Activated CD8-positive, alpha-beta T cell treated with anti-CD3 and anti-CD28 coated beads for 36 hours (primary cell): ENCODE results near the gene ARL13B. TPM values are rescaled to one million over a fixed set of nuclear protein-coding genes. Genes with fewer than 3 reads are reported as not detected.
A peak's percentile ranks its signal among the peaks of the same experiment; 100 is the strongest.
"Not testable (repeated sequence)": the region's sequence is repeated elsewhere in the genome, so short reads cannot be mapped to it uniquely, and the experiment has no call there.

Source experiments
- ATAC-seq: fragments of 200-7000 bp; cut with Tn5 transposase; one replicate; pipeline ENCODE4 v1.10.0; 2021; ENCODE audit warnings: mild to moderate bottlenecking, moderate library complexity
- CTCF ChIA-PET: fragments of 350-600 bp; sonication (Branson Sonifier 250); formaldehyde crosslinking; loops from one replicate; lab custom pipeline; 2021; ENCODE audit warnings: antibody characterized with exemption; lab: Charles Lee
- POLR2A ChIA-PET: fragments of 350-600 bp; sonication (Branson Sonifier 250); formaldehyde crosslinking; loops from one replicate; lab custom pipeline; 2021; ENCODE audit warnings: antibody characterized with exemption; lab: Charles Lee
- DNase-seq: peaks from one replicate; pipeline ENCODE4 v3.0.0-alpha.2; 2020
- H3K27ac Mint-ChIP-seq: one replicate; pipeline ENCODE4 v1.8.0; 2021; ENCODE audit warnings: mild to moderate bottlenecking, mixed read lengths
- H3K27me3 Mint-ChIP-seq: one replicate; pipeline ENCODE4 v1.8.0; 2021; ENCODE audit warnings: mixed read lengths
- H3K36me3 Mint-ChIP-seq: one replicate; pipeline ENCODE4 v1.8.0; 2021; ENCODE audit warnings: low read depth, mixed read lengths
- H3K4me1 Mint-ChIP-seq: one replicate; pipeline ENCODE4 v1.8.0; 2021; ENCODE audit warnings: low read depth, mixed read lengths
- H3K4me3 Mint-ChIP-seq: one replicate; pipeline ENCODE4 v1.8.0; 2021; ENCODE audit warnings: mild to moderate bottlenecking, moderate library complexity, mixed read lengths
- H3K9me3 Mint-ChIP-seq: one replicate; pipeline ENCODE4 v1.8.0; 2021; ENCODE audit warnings: mixed read lengths
- CTCF ChIP-seq: fragments of 200-600 bp; IDR thresholded peaks from one replicate; pipeline ENCODE4 v1.8.0; 2022; ENCODE audit warnings: antibody characterized with exemption, mild to moderate bottlenecking
- intact Hi-C: fragments of 100-400 bp; cut with micrococcal nuclease; formaldehyde crosslinking; loops from one replicate; pipeline ENCODE4 v1.10.0; 2022
- total RNA-seq, 2 experiments: library from RNA; stranded (reverse); gene quantifications; one replicate each; pipeline ENCODE4 v1.2.3, GENCODE V29; 2021

The ARL13B gene
- total RNA-seq, 2 experiments from 2014 or later, result 8.0 to 10.0 TPM

DNA sequence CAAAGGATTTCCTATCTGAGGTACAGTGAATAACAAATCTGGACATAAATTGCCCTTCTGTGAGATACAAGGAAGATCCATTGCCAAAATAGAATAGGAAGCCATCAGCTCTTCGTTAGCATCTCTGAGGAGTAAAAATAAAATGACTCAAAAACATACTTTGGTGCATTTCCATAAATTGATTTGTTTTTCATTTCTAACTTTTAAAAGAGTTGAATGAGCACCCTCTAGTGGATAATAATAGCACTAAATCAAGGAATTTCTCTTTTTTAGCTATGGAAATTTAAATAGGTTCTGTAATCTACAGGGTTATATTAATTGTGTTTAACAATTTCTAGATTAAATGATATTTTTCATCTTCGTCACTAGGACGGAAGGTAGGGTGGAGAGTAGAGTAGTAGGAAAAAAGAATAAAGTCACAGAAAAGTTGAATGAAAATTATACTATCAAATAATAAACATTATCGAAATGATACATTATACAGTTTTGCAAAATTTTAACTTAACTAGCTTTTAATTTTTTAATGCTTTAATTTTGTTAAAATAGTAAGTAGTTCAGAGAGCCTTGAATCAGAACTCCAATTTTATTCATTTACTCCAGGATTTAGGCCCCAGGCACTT lies 89.3 kb downstream of the ARL13B start:
- H3K36me3 Mint-ChIP-seq, result peaks cover 51% of the 10 kb centered on the region
- intact Hi-C loops, result loop anchor here (1.0 kb wide), 1 partner anchor 65 kb away; no protein-coding TSS in a partner anchor
- no peak for ATAC-seq
- H3K27ac Mint-ChIP-seq, result peak overlapping the region; percentile 7
- peaks cover 78% of the 10 kb centered on the region for H3K4me1 Mint-ChIP-seq
- no peak for DNase-seq
- H3K27me3 Mint-ChIP-seq, result no peaks in the 10 kb centered on the region
- peaks cover 2% of the 10 kb centered on the region for H3K9me3 Mint-ChIP-seq
- no peak overlapping the region for H3K4me3 Mint-ChIP-seq
- POLR2A ChIA-PET, result interaction anchor here (1.2 to 1.4 kb wide), 2 partner anchors 26 to 56 kb away, joined by 3 read pairs; no protein-coding TSS in a partner anchor
- CTCF ChIA-PET, result interaction anchor here (0.6 to 11.1 kb wide), 22 partner anchors 9 to 98 kb away, joined by 3 to 99 read pairs (median 4); partner anchors contain the start of gene ARL13B
- peak; percentile 64 for TF ChIP-seq CTCF

DNA sequence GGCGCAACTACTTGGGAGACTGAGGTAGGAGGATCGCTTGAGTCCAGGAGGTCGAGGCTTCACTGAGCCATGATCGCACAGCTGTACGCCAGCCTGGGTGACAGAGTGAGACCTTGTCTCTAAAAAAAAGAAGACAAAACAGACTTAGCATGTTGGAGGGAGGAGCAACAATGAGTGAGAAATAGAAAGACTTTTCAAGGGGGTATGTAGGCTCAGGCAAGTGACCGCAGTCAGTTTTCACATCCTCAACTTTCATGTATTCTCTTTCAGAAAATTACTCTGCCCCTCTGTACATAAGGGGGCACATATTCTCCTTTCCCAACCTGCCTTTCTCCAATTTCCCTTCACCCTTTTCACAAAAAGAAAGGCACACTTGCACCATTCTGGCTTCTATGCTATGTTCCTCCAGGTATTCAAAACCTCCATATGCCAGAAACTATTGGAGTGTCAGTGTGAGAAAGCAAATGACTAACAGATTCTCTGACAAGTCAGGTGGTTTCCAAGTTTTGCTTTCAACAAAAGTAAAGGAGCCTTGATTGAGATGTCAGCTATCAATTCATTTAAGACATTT lies 90.5 kb downstream of the ARL13B start:
- no peak for DNase-seq
- H3K4me1 Mint-ChIP-seq, result peaks cover 74% of the 10 kb centered on the region
- no peaks in the 10 kb centered on the region for H3K27me3 Mint-ChIP-seq
- peaks cover 53% of the 10 kb centered on the region for H3K36me3 Mint-ChIP-seq
- CTCF ChIA-PET, result interaction anchor here (1.1 to 11.1 kb wide), 14 partner anchors 8 to 90 kb away, joined by 3 to 99 read pairs (median 6); partner anchors contain the start of gene ARL13B
- intact Hi-C loops, result no loop called here
- POLR2A ChIA-PET, result interaction anchor here (0.6 to 1.4 kb wide), 4 partner anchors 25 to 162 kb away, joined by 3 read pairs; no protein-coding TSS in a partner anchor
- peak overlapping the region; percentile 57 for H3K27ac Mint-ChIP-seq
- no peak overlapping the region for H3K4me3 Mint-ChIP-seq
- peaks cover 2% of the 10 kb centered on the region for H3K9me3 Mint-ChIP-seq
- ATAC-seq, result peak; percentile 34
- TF ChIP-seq CTCF, result no peak

DNA sequence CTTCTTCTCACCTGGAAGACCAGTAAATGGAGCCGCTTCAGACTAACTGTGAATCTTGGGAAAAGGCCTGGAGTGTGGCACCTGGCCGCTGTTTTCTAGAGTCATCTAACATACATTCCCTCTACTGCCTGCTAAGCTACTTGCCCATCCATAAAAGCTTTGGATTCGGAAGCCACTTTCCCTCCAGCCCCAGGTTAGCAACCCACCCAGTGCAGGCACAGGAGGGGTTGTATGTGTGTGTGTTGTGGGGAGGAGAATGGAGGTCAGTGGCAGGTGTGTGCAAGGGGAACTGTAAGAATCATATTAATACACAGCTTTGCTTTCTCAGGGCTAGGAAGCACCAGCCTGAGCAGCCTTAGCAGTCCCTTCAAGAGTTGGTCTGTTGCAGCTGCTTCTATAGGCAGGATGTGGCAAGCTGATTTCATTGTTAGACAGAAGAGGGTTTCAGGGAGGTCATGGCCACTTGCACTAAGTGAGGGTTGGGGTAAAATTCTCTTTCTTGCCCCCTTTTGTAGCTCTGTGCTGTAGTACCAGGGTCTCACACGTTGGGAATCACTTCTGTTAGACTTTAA lies 91.8 kb downstream of the ARL13B start:
- Mint-ChIP-seq H3K36me3 (peaks cover 58% of the 10 kb centered on the region), H3K27me3 (no peaks in the 10 kb centered on the region), H3K27ac (peak overlapping the region; percentile 4), H3K9me3 (peaks cover 2% of the 10 kb centered on the region), H3K4me3 (no peak overlapping the region), H3K4me1 (peaks cover 66% of the 10 kb centered on the region)
- CTCF ChIA-PET, result interaction anchor here (1.3 to 11.1 kb wide), 2 partner anchors 58 to 71 kb away, joined by 3 to 99 read pairs; no protein-coding TSS in a partner anchor
- DNase-seq (peak; percentile 9), ATAC-seq (peak; percentile 81)
- POLR2A ChIA-PET, result interaction anchor here (1.3 to 1.4 kb wide), 2 partner anchors 9 to 15 kb away, joined by 3 to 4 read pairs; partner anchors contain the start of genes DHFR2 and NSUN3
- TF ChIP-seq CTCF, result no peak
- intact Hi-C loops, result no loop called here

GRCh38 chr3:94076055-94076454 lies 96.1 kb downstream of the ARL13B start:
- intact Hi-C loops, result no loop called here

DNA sequence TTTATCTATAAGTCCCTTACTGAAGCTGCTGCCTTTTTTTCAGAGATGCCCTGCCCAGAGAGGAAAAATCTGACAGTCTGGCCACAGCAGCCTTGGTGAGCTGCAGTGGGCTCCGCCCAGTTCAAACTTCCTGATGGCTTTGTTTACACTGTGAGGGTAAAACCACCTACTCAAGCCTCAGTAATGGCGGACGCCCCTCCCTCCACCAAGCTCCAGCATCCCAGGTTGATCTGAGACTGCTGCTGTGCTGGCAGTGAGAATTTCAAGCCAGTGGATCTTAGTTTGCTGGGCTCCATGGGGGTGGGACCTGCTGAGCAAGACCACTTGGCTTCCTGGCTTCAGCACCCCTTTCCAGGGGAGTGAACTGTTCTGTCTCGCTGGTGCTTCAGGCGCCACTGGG lies 100.6 kb downstream of the ARL13B start:
- ATAC-seq, H3K9me3 Mint-ChIP-seq, H3K27me3 Mint-ChIP-seq, H3K4me3 Mint-ChIP-seq, H3K27ac Mint-ChIP-seq, intact Hi-C loops: not testable (repeated sequence)
- ChIA-PET CTCF (interaction anchor here (1.1 kb wide), 1 partner anchor 11 kb away, joined by 6 read pairs; no protein-coding TSS in a partner anchor), POLR2A (interaction anchor here (1.9 kb wide), 1 partner anchor 18 kb away, joined by 5 read pairs; the partner anchor contains the start of genes DHFR2 and NSUN3)
- peak; percentile 13 for DNase-seq
- peaks cover 21% of the 10 kb centered on the region for H3K36me3 Mint-ChIP-seq
- H3K4me1 Mint-ChIP-seq, result peaks cover 54% of the 10 kb centered on the region

More at GRCh38 chr3:94076055-94076454, 96.1 kb downstream of the ARL13B start:
- Mint-ChIP-seq H3K27me3 (no peaks in the 10 kb centered on the region), H3K4me3 (no peak overlapping the region), H3K4me1 (peaks cover 67% of the 10 kb centered on the region), H3K9me3 (no peaks in the 10 kb centered on the region), H3K36me3 (peaks cover 51% of the 10 kb centered on the region), H3K27ac (no peak overlapping the region)
- DNase-seq, result no peak
- POLR2A ChIA-PET, result no interaction called here
- ATAC-seq, result no peak
- no peak for TF ChIP-seq CTCF
- CTCF ChIA-PET, result no interaction called here
